Measurements from ENCODE around the gene CCDC51.
A peak's percentile ranks its signal among the peaks of the same experiment; 100 is the strongest.

The CCDC51 gene

DNA sequence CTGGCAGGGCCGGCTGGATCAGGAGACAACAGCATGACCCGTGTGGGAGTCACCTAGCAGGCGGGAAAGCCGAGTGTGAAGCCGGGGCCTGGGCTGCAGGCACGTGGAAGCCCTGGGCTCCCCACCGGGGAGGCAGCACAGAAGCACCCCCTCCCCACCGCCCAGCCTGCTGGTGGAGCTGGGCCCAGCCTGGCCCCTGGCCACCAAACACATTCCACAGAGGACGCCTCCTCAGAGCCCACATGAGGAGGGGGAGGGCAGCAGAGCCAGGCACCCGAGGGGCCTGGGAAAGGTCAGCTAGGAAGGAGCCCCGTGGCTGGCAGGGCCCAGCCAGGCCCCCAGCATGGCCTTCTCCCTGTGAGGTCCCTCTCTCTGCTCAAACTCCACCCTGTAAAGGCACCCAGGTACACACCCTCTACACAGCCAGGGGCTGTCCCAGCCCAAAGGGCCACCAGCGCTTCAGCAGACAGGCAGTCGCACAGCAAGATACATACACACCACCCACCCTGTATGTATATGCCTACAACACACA, 14.6 kb downstream of the CCDC51 start:
- H3K4me1 ChIP-seq, result no peaks in the 10 kb centered on the region; the same call in 1 of the 2 replicates
- TF ChIP-seq, protein P1, sequence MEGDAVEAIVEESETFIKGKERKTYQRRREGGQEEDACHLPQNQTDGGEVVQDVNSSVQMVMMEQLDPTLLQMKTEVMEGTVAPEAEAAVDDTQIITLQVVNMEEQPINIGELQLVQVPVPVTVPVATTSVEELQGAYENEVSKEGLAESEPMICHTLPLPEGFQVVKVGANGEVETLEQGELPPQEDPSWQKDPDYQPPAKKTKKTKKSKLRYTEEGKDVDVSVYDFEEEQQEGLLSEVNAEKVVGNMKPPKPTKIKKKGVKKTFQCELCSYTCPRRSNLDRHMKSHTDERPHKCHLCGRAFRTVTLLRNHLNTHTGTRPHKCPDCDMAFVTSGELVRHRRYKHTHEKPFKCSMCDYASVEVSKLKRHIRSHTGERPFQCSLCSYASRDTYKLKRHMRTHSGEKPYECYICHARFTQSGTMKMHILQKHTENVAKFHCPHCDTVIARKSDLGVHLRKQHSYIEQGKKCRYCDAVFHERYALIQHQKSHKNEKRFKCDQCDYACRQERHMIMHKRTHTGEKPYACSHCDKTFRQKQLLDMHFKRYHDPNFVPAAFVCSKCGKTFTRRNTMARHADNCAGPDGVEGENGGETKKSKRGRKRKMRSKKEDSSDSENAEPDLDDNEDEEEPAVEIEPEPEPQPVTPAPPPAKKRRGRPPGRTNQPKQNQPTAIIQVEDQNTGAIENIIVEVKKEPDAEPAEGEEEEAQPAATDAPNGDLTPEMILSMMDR (IDR thresholded peaks at IDR 0.05; ENCODE audit: low read depth, low read length), result no peak
- no peaks in the 10 kb centered on the region for H3K36me3 ChIP-seq
- no peaks in the 10 kb centered on the region for H3K9me3 ChIP-seq
- DNase-seq, result no peak
- no peaks in the 10 kb centered on the region for H3K27me3 ChIP-seq
- no peak overlapping the region for H3K4me3 ChIP-seq (ENCODE audit: low read depth, low read length)

DNA sequence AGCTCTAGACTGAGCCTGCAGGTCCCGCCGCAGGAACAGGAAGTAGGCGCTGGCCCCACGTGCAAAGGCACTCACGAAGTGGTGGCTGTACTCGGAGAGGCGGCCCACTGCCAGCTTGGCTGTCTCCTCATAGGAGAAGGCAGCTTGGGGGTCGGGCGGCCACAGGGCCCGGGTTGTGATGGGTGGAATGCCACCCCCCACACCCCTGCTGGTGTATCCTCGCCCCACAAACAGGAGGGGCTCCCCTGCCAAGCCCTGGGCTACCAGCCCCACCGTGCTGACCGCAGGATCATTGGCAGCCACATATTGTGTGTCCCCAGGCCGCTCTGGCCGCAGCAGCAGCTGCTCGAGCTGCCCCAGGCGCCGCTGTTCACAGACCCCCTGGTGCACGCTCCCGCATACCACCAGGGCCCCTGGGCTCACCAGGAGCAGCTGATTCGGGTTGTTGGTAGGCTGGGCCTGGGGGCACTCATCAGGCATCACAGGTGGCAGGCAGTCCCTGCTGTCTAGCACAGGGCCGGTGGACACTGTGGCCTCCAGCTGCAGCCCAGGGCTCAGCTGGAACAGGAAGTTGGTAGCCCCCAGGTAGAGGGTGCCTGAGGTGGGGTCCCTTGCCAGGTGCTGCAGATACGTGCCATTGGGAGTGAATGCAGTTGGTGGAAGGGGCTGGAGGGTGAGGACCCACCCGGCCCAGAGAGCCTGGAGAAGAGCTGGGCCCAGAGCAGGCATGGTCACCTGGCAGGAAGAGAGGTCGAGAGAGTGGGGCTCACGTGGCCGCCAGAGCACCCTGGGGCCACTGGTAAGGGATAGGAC, 15.8 kb downstream of the CCDC51 start:
- H3K27me3 ChIP-seq, result no peaks in the 10 kb centered on the region
- TF ChIP-seq, protein P1 (IDR thresholded peaks at IDR 0.05; ENCODE audit: low read depth, low read length), result no peak

DNA sequence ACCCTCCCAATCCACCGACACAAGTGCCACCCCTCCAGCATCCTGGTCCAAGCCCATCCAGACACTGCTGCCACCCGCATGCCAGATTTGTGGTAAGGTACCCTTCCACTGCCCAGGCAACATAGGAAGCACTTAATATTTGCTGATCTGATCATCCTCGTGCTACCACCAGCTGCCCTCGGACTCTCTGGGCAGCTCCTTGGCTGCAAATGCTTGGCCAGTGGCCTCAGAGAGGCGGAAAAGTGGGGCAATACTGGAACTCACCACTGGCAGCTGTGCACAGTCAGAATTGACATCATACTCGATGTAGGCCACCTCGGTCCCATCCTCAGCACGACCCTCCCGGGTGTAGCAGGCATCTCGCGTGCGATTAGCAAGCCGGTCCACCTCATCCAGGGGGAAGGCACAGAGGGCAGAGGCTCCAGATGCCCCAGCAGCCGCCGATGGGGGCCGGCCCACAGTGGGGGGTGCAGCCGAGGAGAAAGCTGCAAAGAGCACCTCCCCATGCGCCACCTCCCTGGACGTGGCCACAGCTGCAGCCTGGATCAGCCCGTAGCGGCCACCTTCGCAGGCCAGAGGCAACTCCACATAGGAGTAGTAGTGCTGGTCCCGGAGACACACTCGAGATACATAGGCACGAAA, 16.6 kb downstream of the CCDC51 start:
- Histone ChIP-seq H3K4me3 (ENCODE audit: low read depth, low read length) (no peak overlapping the region), H3K27me3 (no peaks in the 10 kb centered on the region), H3K36me3 (no peaks in the 10 kb centered on the region), H3K9me3 (no peaks in the 10 kb centered on the region), H3K4me1 (no peaks in the 10 kb centered on the region; the same call in 1 of the 2 replicates)
- no peak for DNase-seq
- TF ChIP-seq, protein P1 (IDR thresholded peaks at IDR 0.05; ENCODE audit: low read depth, low read length), result no peak

More for the DNA sequence above, 15.8 kb downstream of the CCDC51 start:
- Histone ChIP-seq H3K36me3 (no peaks in the 10 kb centered on the region), H3K9me3 (no peaks in the 10 kb centered on the region), H3K4me1 (no peaks in the 10 kb centered on the region; the same call in 1 of the 2 replicates), H3K4me3 (ENCODE audit: low read depth, low read length) (no peak overlapping the region)
- no peak for DNase-seq

DNA sequence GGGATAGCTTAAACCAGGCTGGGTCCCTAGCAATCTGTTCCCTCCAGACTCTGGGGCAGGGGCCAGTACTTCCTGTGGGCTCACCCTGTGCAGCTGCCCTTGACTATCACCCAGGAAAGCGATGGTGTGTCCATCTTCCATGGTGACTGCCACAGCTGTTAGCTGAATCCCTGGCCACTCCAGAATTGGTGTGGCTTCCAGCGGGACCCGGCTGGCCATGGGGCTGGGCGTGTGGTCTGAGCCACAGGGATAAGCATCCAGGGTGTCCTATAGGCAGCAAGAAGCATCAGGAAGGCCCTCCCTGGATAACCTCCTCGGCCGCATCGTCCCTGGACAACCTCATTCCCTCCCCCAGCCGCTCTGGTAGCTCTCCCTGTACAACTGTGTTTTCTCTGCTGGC, 17.2 kb downstream of the CCDC51 start:
- no peaks in the 10 kb centered on the region for H3K36me3 ChIP-seq
- no peak for DNase-seq
- no peaks in the 10 kb centered on the region for H3K27me3 ChIP-seq
- H3K9me3 ChIP-seq, result no peaks in the 10 kb centered on the region
- H3K4me3 ChIP-seq (ENCODE audit: low read depth, low read length), result no peak overlapping the region
- TF ChIP-seq, protein P1 (IDR thresholded peaks at IDR 0.05; ENCODE audit: low read depth, low read length), result no peak
- H3K4me1 ChIP-seq, result no peaks in the 10 kb centered on the region

DNA sequence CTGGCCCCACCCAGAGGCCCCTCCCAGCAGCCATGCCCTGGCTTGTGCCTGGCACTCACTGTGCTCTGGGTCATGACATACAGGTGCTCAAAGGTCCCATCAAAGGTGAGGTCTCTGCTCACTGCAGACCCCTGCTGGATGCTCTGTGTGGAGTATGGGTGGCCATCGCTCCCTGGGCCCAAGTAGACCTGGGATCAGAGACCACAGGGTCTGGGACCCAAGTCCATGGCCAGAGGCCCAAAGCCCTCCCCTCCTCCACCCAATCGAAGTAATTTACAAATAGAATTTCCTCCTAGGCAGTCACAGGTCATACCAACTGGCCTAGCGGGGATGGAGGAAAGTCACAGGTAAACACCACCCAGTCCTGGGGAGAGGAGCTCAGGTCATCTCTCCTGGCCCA, 17.6 kb downstream of the CCDC51 start:
- H3K4me1 ChIP-seq, result no peaks in the 10 kb centered on the region
- H3K9me3 ChIP-seq, result no peaks in the 10 kb centered on the region
- no peak for DNase-seq
- no peak overlapping the region for H3K4me3 ChIP-seq (ENCODE audit: low read depth, low read length)
- no peaks in the 10 kb centered on the region for H3K36me3 ChIP-seq
- no peaks in the 10 kb centered on the region for H3K27me3 ChIP-seq
- TF ChIP-seq, protein P1 (IDR thresholded peaks at IDR 0.05; ENCODE audit: low read depth, low read length), result 0 out of 2 replicates have a peak, but pooled peaks have one; percentile 3

Data from BE2C (cell line).